PC-9 (cell line): ENCODE data around the gene VGLL1. TPM values are rescaled to one million over a fixed set of nuclear protein-coding genes. Genes with fewer than 3 reads are reported as not detected.

Source experiments
- BruUV-seq: library from RNA; stranded (reverse); fragments of 400-500 nt; replicated peaks from 2 replicates; lab custom pipeline; 2021; lab: Mats Ljungman, UMichigan
- CTCF ChIA-PET: fragments of 300-600 bp; sonication (Branson Sonifier 250); formaldehyde crosslinking; loops from one replicate; lab custom pipeline; 2022; ENCODE audit warnings: antibody characterized with exemption; lab: Charles Lee
- POLR2A ChIA-PET: fragments of 300-600 bp; sonication (Branson Sonifier 250); formaldehyde crosslinking; loops from one replicate; lab custom pipeline; 2022; ENCODE audit warnings: antibody characterized with exemption; ENCODE audit not compliant: unreplicated experiment; lab: Charles Lee
- DNase-seq, 2 experiments: peaks; one replicate each; pipeline versions ENCODE4 v3.0.0 to v3.0.0-alpha.2; 2015 to 2022; ENCODE audit warnings: mixed read lengths in 1 of 2
- H2AFZ ChIP-seq: fragments of 200-600 bp; sonication (generic); 2 replicates; pipeline ENCODE4 v1.8.1; 2017; ENCODE audit warnings: antibody characterized with exemption
- H3F3A ChIP-seq: fragments of 200-600 bp; sonication (generic); 2 replicates; pipeline ENCODE4 v1.8.1; 2017; ENCODE audit warnings: antibody characterized with exemption, mild to moderate bottlenecking, low read depth; ENCODE audit not compliant: insufficient read depth
- H3K27ac ChIP-seq: fragments of 200-600 bp; sonication (generic); 2 replicates; pipeline ENCODE4 v1.6.1; 2016; ENCODE audit warnings: mixed run types
- H3K27me3 ChIP-seq: fragments of 200-600 bp; sonication (generic); 2 replicates; pipeline ENCODE4 v1.6.1; 2016; ENCODE audit warnings: low read depth, mixed run types; ENCODE audit not compliant: insufficient read depth
- H3K36me3 ChIP-seq: fragments of 200-600 bp; sonication (generic); 2 replicates; pipeline ENCODE4 v1.6.1; 2016; ENCODE audit warnings: low read depth, mixed run types
- H3K4me1 ChIP-seq: fragments of 200-600 bp; sonication (generic); replicated peaks from 2 replicates; pipeline ENCODE4 v1.6.1; 2016; ENCODE audit warnings: mixed run types; ENCODE audit not compliant: insufficient read depth
- H3K4me2 ChIP-seq: fragments of 200-600 bp; sonication (generic); 2 replicates; pipeline ENCODE4 v1.6.1; 2017; ENCODE audit warnings: mixed run types
- H3K4me3 ChIP-seq: fragments of 200-600 bp; sonication (generic); 2 replicates; pipeline ENCODE4 v1.6.1; 2016; ENCODE audit warnings: mixed run types
- H3K79me2 ChIP-seq: fragments of 200-600 bp; sonication (generic); 2 replicates; pipeline ENCODE4 v1.6.1; 2017; ENCODE audit warnings: low read depth, mixed run types
- H3K9me2 ChIP-seq: fragments of 200-600 bp; sonication (generic); 2 replicates; pipeline ENCODE4 v1.8.1; 2017; ENCODE audit warnings: mild to moderate bottlenecking; ENCODE audit not compliant: insufficient read depth
- H3K9me3 ChIP-seq: fragments of 200-600 bp; sonication (generic); 2 replicates; pipeline ENCODE4 v1.8.1; 2016; ENCODE audit warnings: low read depth; ENCODE audit not compliant: insufficient read depth
- H4K20me1 ChIP-seq: fragments of 200-600 bp; sonication (generic); 2 replicates; pipeline ENCODE4 v1.8.1; 2017; ENCODE audit not compliant: insufficient read depth
- EZH2 ChIP-seq: fragments of 200-600 bp; sonication (generic); IDR thresholded peaks from 2 replicates; pipeline ENCODE4 v1.8.0; 2017; ENCODE audit warnings: antibody characterized with exemption, low read depth
- intact Hi-C: fragments of 100-400 bp; cut with micrococcal nuclease; formaldehyde crosslinking; loops from one replicate; pipeline ENCODE4 v1.10.0; 2022; ENCODE audit not compliant: unreplicated experiment
- total RNA-seq: library from RNA; stranded (reverse); gene quantifications from 2 replicates; pipeline ENCODE4 v1.2.3, GENCODE V29; 2021
- TF ChIP-seq, protein P1 (sequence below): fragments of 200-600 bp; sonication (generic); conservative IDR thresholded peaks from 2 replicates; pipeline ENCODE4 v1.6.1; 2017; ENCODE audit warnings: mixed run types, antibody characterized with exemption, mild to moderate bottlenecking, moderate library complexity

Gene VGLL1
- total RNA-seq, 1 experiment from 2014 or later = 154 TPM

DNA sequence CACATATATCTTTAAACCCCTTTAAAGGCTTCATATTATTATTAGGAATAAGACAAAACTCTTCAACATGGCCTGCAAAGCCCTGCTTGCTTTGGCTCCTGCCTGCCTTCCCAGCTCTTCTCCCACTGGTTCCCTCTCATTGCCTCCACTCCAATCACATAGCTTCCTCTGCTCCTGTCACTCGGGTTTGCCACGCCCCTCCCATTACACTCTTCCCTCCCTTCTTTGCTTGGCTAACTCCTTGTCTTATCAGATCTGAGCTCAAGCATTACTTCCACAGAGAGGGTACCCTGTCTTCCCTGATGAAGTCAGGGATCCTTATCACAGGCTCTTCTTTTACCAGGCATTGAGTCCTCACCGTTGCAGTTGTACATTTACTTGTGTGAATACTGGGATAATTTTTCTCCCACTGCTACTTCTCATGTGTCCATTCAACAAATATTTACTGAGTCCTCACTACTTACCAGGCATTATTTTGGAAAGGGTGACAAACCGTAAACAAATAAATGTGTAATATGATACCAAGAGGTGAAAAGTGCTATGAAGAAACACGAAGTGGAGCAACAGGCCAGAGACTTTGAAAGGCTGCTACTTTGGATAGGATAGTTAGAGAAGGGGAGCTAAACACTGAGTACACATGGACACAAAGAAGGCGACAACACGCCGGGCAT, 3.2 kb upstream of the VGLL1 start:
- Histone ChIP-seq H3K4me2 (peak overlapping the region; percentile 81), H2AFZ (no peak overlapping the region)
- BruUV-seq = no TSS peak

GRCh38 chrX:136529795-136530194, 2.2 kb upstream of the VGLL1 start:
- no peak overlapping the region for H3K4me3 ChIP-seq
- intact Hi-C loops = no loop called here
- BruUV-seq = no TSS peak
- no peak overlapping the region for H2AFZ ChIP-seq
- peaks cover 89% of the 10 kb centered on the region for H3K4me1 ChIP-seq
- DNase-seq = peak in 1 of 2 experiments; percentile 15
- ChIA-PET POLR2A (interaction anchor here (1.1 kb wide), 1 partner anchor 32 kb away, joined by 3 read pairs; the partner anchor contains the start of gene HTATSF1), CTCF (no interaction called here)
- no peaks in the 10 kb centered on the region for H4K20me1 ChIP-seq
- H3K79me2 ChIP-seq = peaks cover 27% of the 10 kb centered on the region
- peak overlapping the region; percentile 86 for H3K27ac ChIP-seq
- H3K9me3 ChIP-seq = 0 out of 2 replicates have a peak, but pooled peaks cover 2% of the 10 kb centered on the region
- no peak for TF ChIP-seq EZH2
- TF ChIP-seq, protein P1, sequence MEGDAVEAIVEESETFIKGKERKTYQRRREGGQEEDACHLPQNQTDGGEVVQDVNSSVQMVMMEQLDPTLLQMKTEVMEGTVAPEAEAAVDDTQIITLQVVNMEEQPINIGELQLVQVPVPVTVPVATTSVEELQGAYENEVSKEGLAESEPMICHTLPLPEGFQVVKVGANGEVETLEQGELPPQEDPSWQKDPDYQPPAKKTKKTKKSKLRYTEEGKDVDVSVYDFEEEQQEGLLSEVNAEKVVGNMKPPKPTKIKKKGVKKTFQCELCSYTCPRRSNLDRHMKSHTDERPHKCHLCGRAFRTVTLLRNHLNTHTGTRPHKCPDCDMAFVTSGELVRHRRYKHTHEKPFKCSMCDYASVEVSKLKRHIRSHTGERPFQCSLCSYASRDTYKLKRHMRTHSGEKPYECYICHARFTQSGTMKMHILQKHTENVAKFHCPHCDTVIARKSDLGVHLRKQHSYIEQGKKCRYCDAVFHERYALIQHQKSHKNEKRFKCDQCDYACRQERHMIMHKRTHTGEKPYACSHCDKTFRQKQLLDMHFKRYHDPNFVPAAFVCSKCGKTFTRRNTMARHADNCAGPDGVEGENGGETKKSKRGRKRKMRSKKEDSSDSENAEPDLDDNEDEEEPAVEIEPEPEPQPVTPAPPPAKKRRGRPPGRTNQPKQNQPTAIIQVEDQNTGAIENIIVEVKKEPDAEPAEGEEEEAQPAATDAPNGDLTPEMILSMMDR = no peak
- no peaks in the 10 kb centered on the region for H3K27me3 ChIP-seq
- H3K9me2 ChIP-seq = no peaks in the 10 kb centered on the region
- no peak overlapping the region for H3K4me2 ChIP-seq
- H3K36me3 ChIP-seq = peaks cover 10% of the 10 kb centered on the region
- peaks cover 54% of the 10 kb centered on the region for H3F3A ChIP-seq

More for the DNA sequence above, 3.2 kb upstream of the VGLL1 start:
- Histone ChIP-seq H3K4me3 (no peak overlapping the region), H3K27ac (peak overlapping the region; percentile 86), H3K9me3 (0 out of 2 replicates have a peak, but pooled peaks cover 2% of the 10 kb centered on the region), H3K36me3 (0 out of 2 replicates have a peak, but pooled peaks cover 1% of the 10 kb centered on the region), H3K4me1 (peaks cover 82% of the 10 kb centered on the region), H3K27me3 (no peaks in the 10 kb centered on the region), H3K9me2 (no peaks in the 10 kb centered on the region), H3K79me2 (peaks cover 17% of the 10 kb centered on the region), H4K20me1 (no peaks in the 10 kb centered on the region), H3F3A (peaks cover 57% of the 10 kb centered on the region)
- DNase-seq = peak; percentile 61 to 95
- TF ChIP-seq, protein P1 = no peak
- no peak for TF ChIP-seq EZH2
- ChIA-PET POLR2A (interaction anchor here (0.5 to 1.1 kb wide), 3 partner anchors 31 to 395 kb away, joined by 3 to 7 read pairs (median 4); partner anchors contain the start of gene HTATSF1), CTCF (interaction anchor here (1.0 to 1.2 kb wide), 2 partner anchors 40 to 72 kb away, joined by 3 to 6 read pairs; no protein-coding TSS in a partner anchor)
- intact Hi-C loops = no loop called here

- no peak for DNase-seq
- no peak overlapping the region for H3K27ac ChIP-seq
- peak overlapping the region; percentile 71 for H3K4me3 ChIP-seq
- no peaks in the 10 kb centered on the region for H4K20me1 ChIP-seq
- H3K4me2 ChIP-seq = peak overlapping the region; percentile 94
- no TSS peak for BruUV-seq
- no peaks in the 10 kb centered on the region for H3K9me2 ChIP-seq
- TF ChIP-seq EZH2 = no peak
- TF ChIP-seq, protein P1 = no peak
- peaks cover 71% of the 10 kb centered on the region for H3K79me2 ChIP-seq
- 0 out of 2 replicates have a peak, but pooled peaks cover 2% of the 10 kb centered on the region for H3K9me3 ChIP-seq
- H3K4me1 ChIP-seq = peaks cover 51% of the 10 kb centered on the region
- no peak overlapping the region for H2AFZ ChIP-seq
- H3K27me3 ChIP-seq = no peaks in the 10 kb centered on the region
- CTCF ChIA-PET = no interaction called here
- H3F3A ChIP-seq = peaks cover 16% of the 10 kb centered on the region
- intact Hi-C loops = no loop called here
- H3K36me3 ChIP-seq = peaks cover 45% of the 10 kb centered on the region
- POLR2A ChIA-PET = interaction anchor here (0.7 kb wide), 1 partner anchor 75 kb away, joined by 4 read pairs; no protein-coding TSS in a partner anchor
These were observed 2.1 kb downstream of the VGLL1 start for GRCh38 chrX:136534131-136534530.
